ENCODE data around the gene ZNF678. TPM values are rescaled to one million over a fixed set of nuclear protein-coding genes. Genes with fewer than 3 reads are reported as not detected.
"Not testable (repeated sequence)": the region's sequence is repeated elsewhere in the genome, so short reads cannot be mapped to it uniquely, and the experiment has no call there.

Gene ZNF678
- total and polyA plus RNA-seq, 2 experiments from 2014 or later, result 0.86 to 1.7 TPM

- Histone ChIP-seq H3K9me2 (ENCODE audit: insufficient read depth) (no peaks in the 10 kb centered on the region), H3K79me2 (ENCODE audit: insufficient read depth) (no peaks in the 10 kb centered on the region), H3K4me3 (peak overlapping the region; percentile 18; the same call in 1 of the 2 replicates), H3K4me2 (ENCODE audit: unreplicated experiment) (no peak overlapping the region), H3K36me3 (ENCODE audit: low read depth) (no peaks in the 10 kb centered on the region), H3K9me3 (ENCODE audit: low read depth) (no peaks in the 10 kb centered on the region), H3K27ac (no peak overlapping the region), H3F3A (ENCODE audit: insufficient read depth) (no peaks in the 10 kb centered on the region), H4K20me1 (ENCODE audit: insufficient read depth) (no peaks in the 10 kb centered on the region), H3K4me1 (ENCODE audit: insufficient read depth) (no peaks in the 10 kb centered on the region), H3K27me3 (replicated peaks; ENCODE audit: insufficient read depth) (no peaks in the 10 kb centered on the region), H3K9ac (no peak overlapping the region), H2AFZ (peak overlapping the region; percentile 24; the same call in 1 of the 2 replicates)
- TF ChIP-seq EZH2phosphoT487 (IDR thresholded peaks at IDR 0.05; ENCODE audit: insufficient read depth, low read depth) (no peak), EZH2 (IDR thresholded peaks at IDR 0.05; ENCODE audit: insufficient read depth, poor library complexity, severe bottlenecking) (no peak)
- 9 to 15% methylated on average over 1 of the region's 1 CpG for WGBS, 2 experiments (ENCODE audit: low coverage in 1 of 2, low lambda C conversion rate in 2 of 2, missing lambda C conversion rate in 2 of 2)
- no peak for DNase-seq
- in situ Hi-C loops (cut with MboI), result no loop called here
Observed at GRCh38 chr1:227707846-227708245, 144.5 kb downstream of the ZNF678 start.

- Histone ChIP-seq H3F3A (ENCODE audit: insufficient read depth) (no peaks in the 10 kb centered on the region), H3K79me2 (ENCODE audit: insufficient read depth) (no peaks in the 10 kb centered on the region), H3K4me1 (ENCODE audit: insufficient read depth) (no peaks in the 10 kb centered on the region), H3K4me2 (ENCODE audit: unreplicated experiment) (no peak overlapping the region), H3K36me3 (ENCODE audit: low read depth) (no peaks in the 10 kb centered on the region), H2AFZ (no peak overlapping the region), H3K9me3 (ENCODE audit: low read depth) (no peaks in the 10 kb centered on the region), H3K27me3 (replicated peaks; ENCODE audit: insufficient read depth) (no peaks in the 10 kb centered on the region), H4K20me1 (ENCODE audit: insufficient read depth) (no peaks in the 10 kb centered on the region), H3K27ac (no peak overlapping the region), H3K9ac (no peak overlapping the region), H3K9me2 (ENCODE audit: insufficient read depth) (no peaks in the 10 kb centered on the region), H3K4me3 (no peak overlapping the region)
- no peak for TF ChIP-seq EZH2 (IDR thresholded peaks at IDR 0.05; ENCODE audit: insufficient read depth, poor library complexity, severe bottlenecking)
- TF ChIP-seq EZH2phosphoT487 (IDR thresholded peaks at IDR 0.05; ENCODE audit: insufficient read depth, low read depth), result no peak
- 0 to 7% methylated on average over 1 of the region's 1 CpG for WGBS, 2 experiments (ENCODE audit: low coverage in 1 of 2, low lambda C conversion rate in 2 of 2, missing lambda C conversion rate in 2 of 2)
- in situ Hi-C loops (cut with MboI), result no loop called here
- peak; percentile 31 for DNase-seq
Observed at GRCh38 chr1:227709451-227709850, 146.1 kb downstream of the ZNF678 start.

- 78 to 81% methylated on average over 4 to 12 of the region's 24 CpGs for WGBS, 2 experiments (ENCODE audit: low coverage in 1 of 2, low lambda C conversion rate in 2 of 2, missing lambda C conversion rate in 2 of 2)
- H3K27me3 ChIP-seq (replicated peaks; ENCODE audit: insufficient read depth); H3K4me3 ChIP-seq; H3K36me3 ChIP-seq (ENCODE audit: low read depth); H3F3A ChIP-seq (ENCODE audit: insufficient read depth); H3K4me2 ChIP-seq (ENCODE audit: unreplicated experiment); H3K4me1 ChIP-seq (ENCODE audit: insufficient read depth); H3K9me2 ChIP-seq (ENCODE audit: insufficient read depth); in situ Hi-C loops (cut with MboI); H4K20me1 ChIP-seq (ENCODE audit: insufficient read depth); H3K9me3 ChIP-seq (ENCODE audit: low read depth); H3K9ac ChIP-seq; H2AFZ ChIP-seq; H3K79me2 ChIP-seq (ENCODE audit: insufficient read depth); H3K27ac ChIP-seq; DNase-seq: not testable (repeated sequence)
Observed at GRCh38 chr1:227710474-227710873, 147.1 kb downstream of the ZNF678 start.

- H3K9me2 ChIP-seq (ENCODE audit: insufficient read depth), result no peaks in the 10 kb centered on the region
- no peaks in the 10 kb centered on the region for H3K27me3 ChIP-seq (replicated peaks; ENCODE audit: insufficient read depth)
- in situ Hi-C loops (cut with MboI), result no loop called here
- H4K20me1 ChIP-seq (ENCODE audit: insufficient read depth), result no peaks in the 10 kb centered on the region
- H3K9ac ChIP-seq, result no peak overlapping the region
- no peaks in the 10 kb centered on the region for H3K36me3 ChIP-seq (ENCODE audit: low read depth)
- TF ChIP-seq EZH2phosphoT487 (IDR thresholded peaks at IDR 0.05; ENCODE audit: insufficient read depth, low read depth), result no peak
- no peak for TF ChIP-seq EZH2 (IDR thresholded peaks at IDR 0.05; ENCODE audit: insufficient read depth, poor library complexity, severe bottlenecking)
- H3K4me1 ChIP-seq (ENCODE audit: insufficient read depth), result no peaks in the 10 kb centered on the region
- no peak overlapping the region for H3K4me2 ChIP-seq (ENCODE audit: unreplicated experiment)
- no peak for DNase-seq
- no peak overlapping the region for H3K4me3 ChIP-seq
- no peak overlapping the region for H3K27ac ChIP-seq
- H3F3A ChIP-seq (ENCODE audit: insufficient read depth), result no peaks in the 10 kb centered on the region
- no peaks in the 10 kb centered on the region for H3K9me3 ChIP-seq (ENCODE audit: low read depth)
- H2AFZ ChIP-seq, result no peak overlapping the region
- H3K79me2 ChIP-seq (ENCODE audit: insufficient read depth), result no peaks in the 10 kb centered on the region
Observed at GRCh38 chr1:227712648-227713047, 149.3 kb downstream of the ZNF678 start.

- H3K4me1 ChIP-seq (ENCODE audit: insufficient read depth), result no peaks in the 10 kb centered on the region
- no peak for DNase-seq
- H3K9me3 ChIP-seq (ENCODE audit: low read depth), result no peaks in the 10 kb centered on the region
- in situ Hi-C loops (cut with MboI), result no loop called here
- H3K36me3 ChIP-seq (ENCODE audit: low read depth), result no peaks in the 10 kb centered on the region
- no peak overlapping the region for H3K4me3 ChIP-seq
- H4K20me1 ChIP-seq (ENCODE audit: insufficient read depth), result no peaks in the 10 kb centered on the region
- H2AFZ ChIP-seq, result no peak overlapping the region
- no peak overlapping the region for H3K9ac ChIP-seq
- no peaks in the 10 kb centered on the region for H3F3A ChIP-seq (ENCODE audit: insufficient read depth)
- TF ChIP-seq EZH2phosphoT487 (IDR thresholded peaks at IDR 0.05; ENCODE audit: insufficient read depth, low read depth) (no peak), EZH2 (IDR thresholded peaks at IDR 0.05; ENCODE audit: insufficient read depth, poor library complexity, severe bottlenecking) (no peak)
- WGBS, 2 experiments (ENCODE audit: low coverage in 1 of 2, low lambda C conversion rate in 2 of 2, missing lambda C conversion rate in 2 of 2), result 19 to 25% methylated on average over 2 of the region's 2 CpGs
- H3K27me3 ChIP-seq (replicated peaks; ENCODE audit: insufficient read depth), result no peaks in the 10 kb centered on the region
- no peak overlapping the region for H3K4me2 ChIP-seq (ENCODE audit: unreplicated experiment)
- no peaks in the 10 kb centered on the region for H3K9me2 ChIP-seq (ENCODE audit: insufficient read depth)
- H3K79me2 ChIP-seq (ENCODE audit: insufficient read depth), result no peaks in the 10 kb centered on the region
- no peak overlapping the region for H3K27ac ChIP-seq
Observed at GRCh38 chr1:227718932-227719331, 155.6 kb downstream of the ZNF678 start.

Measured in GM23248 (cell line).